GM12864 (cell line): Measurements from ENCODE around the gene GOLT1B.

Experiments
- DNase-seq: peaks from one replicate; pipeline ENCODE4 v3.0.0-alpha.2; 2011; ENCODE audit warnings: low read depth
- H3K4me3 ChIP-seq: 2 replicates; pipeline ENCODE4 v1.5.1; 2011; ENCODE audit warnings: mild to moderate bottlenecking, low read depth, low read length, control low read depth
- CTCF ChIP-seq: IDR thresholded peaks from 2 replicates; pipeline ENCODE4 v1.5.1; 2011; ENCODE audit warnings: low read depth, mild to moderate bottlenecking, moderate library complexity, low read length, control low read depth, inconsistent platforms; ENCODE audit errors: missing control alignments

Gene GOLT1B

GRCh38 chr12:21547437-21547836 is 45.8 kb downstream of the GOLT1B start:
- TF ChIP-seq CTCF = no peak
- no peak overlapping the region for H3K4me3 ChIP-seq
- no peak for DNase-seq

GRCh38 chr12:21551841-21552465 is 50.4 kb downstream of the GOLT1B start:
- no peak for TF ChIP-seq CTCF
- no peak for DNase-seq
- H3K4me3 ChIP-seq = no peak overlapping the region

GRCh38 chr12:21552635-21553328 is 51.2 kb downstream of the GOLT1B start:
- DNase-seq = no peak
- no peak overlapping the region for H3K4me3 ChIP-seq
- TF ChIP-seq CTCF = no peak

GRCh38 chr12:21553329-21553675 is 51.7 kb downstream of the GOLT1B start:
- no peak for TF ChIP-seq CTCF
- no peak for DNase-seq
- H3K4me3 ChIP-seq = no peak overlapping the region

- TF ChIP-seq CTCF = no peak
- no peak for DNase-seq
- no peak overlapping the region for H3K4me3 ChIP-seq
Observed at GRCh38 chr12:21558100-21558679, 56.6 kb downstream of the GOLT1B start.

- no peak for DNase-seq
- no peak for TF ChIP-seq CTCF
- H3K4me3 ChIP-seq = no peak overlapping the region
Observed at GRCh38 chr12:21559855-21560569, 58.4 kb downstream of the GOLT1B start.
